PC-3 (cell line): ENCODE data around the gene HOXC11. TPM values are rescaled to one million over a fixed set of nuclear protein-coding genes. Genes with fewer than 3 reads are reported as not detected.

Experiments
- ATAC-seq: fragments of 200-7000 bp; cut with Tn5 transposase; 2 replicates; pipeline ENCODE4 v1.9.1; 2020; ENCODE audit warnings: mild to moderate bottlenecking, moderate library complexity
- BruUV-seq: library from RNA; stranded (reverse); fragments of 400-500 nt; replicated peaks from 2 replicates; lab custom pipeline; 2021; lab: Mats Ljungman, UMichigan
- CTCF ChIA-PET: fragments of 300-600 bp; sonication (Branson Sonifier 250); formaldehyde crosslinking; loops from one replicate; lab custom pipeline; 2022; ENCODE audit warnings: antibody characterized with exemption; lab: Charles Lee
- POLR2A ChIA-PET: fragments of 300-600 bp; sonication (Branson Sonifier 250); formaldehyde crosslinking; loops from one replicate; lab custom pipeline; 2022; ENCODE audit warnings: antibody characterized with exemption; ENCODE audit not compliant: unreplicated experiment; lab: Charles Lee
- DNase-seq: peaks from one replicate; pipeline ENCODE4 v3.0.0-alpha.2; 2015
- H2AFZ ChIP-seq: fragments of 300-600 bp; sonication (generic); 2 replicates; pipeline ENCODE4 v1.6.0; 2016; ENCODE audit warnings: antibody characterized with exemption, low read length
- H3F3A ChIP-seq: fragments of 300-600 bp; sonication (generic); one replicate; pipeline ENCODE4 v1.6.0; 2017; ENCODE audit warnings: antibody characterized with exemption, low read length, control low read depth, mild to moderate bottlenecking; ENCODE audit not compliant: unreplicated experiment
- H3K27ac ChIP-seq: fragments of 300-600 bp; sonication (generic); 2 replicates; pipeline ENCODE4 v1.5.1; 2016; ENCODE audit warnings: mild to moderate bottlenecking, low read length
- H3K27me3 ChIP-seq: fragments of 300-600 bp; sonication (generic); 2 replicates; pipeline ENCODE4 v1.6.1; 2016; ENCODE audit warnings: low read length, mixed read lengths
- H3K36me3 ChIP-seq: fragments of 300-600 bp; sonication (generic); 2 replicates; pipeline ENCODE4 v1.6.1; 2016; ENCODE audit warnings: low read depth, mixed run types, low read length, mixed read lengths
- H3K4me1 ChIP-seq: fragments of 300-600 bp; sonication (generic); 2 replicates; pipeline ENCODE4 v1.5.1; 2016; ENCODE audit warnings: low read length; ENCODE audit not compliant: insufficient read depth
- H3K4me2 ChIP-seq: fragments of 300-600 bp; sonication (generic); 2 replicates; pipeline ENCODE4 v1.6.0; 2016; ENCODE audit warnings: low read length
- H3K4me3 ChIP-seq: fragments of 300-600 bp; sonication (generic); 2 replicates; pipeline ENCODE4 v1.5.1; 2016; ENCODE audit warnings: mild to moderate bottlenecking, low read length, mixed read lengths
- H3K79me2 ChIP-seq: fragments of 300-600 bp; sonication (generic); 2 replicates; pipeline ENCODE4 v1.6.1; 2017; ENCODE audit warnings: low read length, mixed read lengths
- H3K9ac ChIP-seq: fragments of 300-600 bp; sonication (generic); 2 replicates; pipeline ENCODE4 v1.6.0; 2016; ENCODE audit warnings: mild to moderate bottlenecking, low read length
- H3K9me2 ChIP-seq: fragments of 300-600 bp; sonication (generic); replicated peaks from 2 replicates; pipeline ENCODE4 v1.6.1; 2016; ENCODE audit warnings: mixed run types, low read length, mixed read lengths
- H3K9me3 ChIP-seq: fragments of 300-600 bp; sonication (generic); 2 replicates; pipeline ENCODE4 v1.6.1; 2016; ENCODE audit warnings: low read length, mixed read lengths
- H4K20me1 ChIP-seq: fragments of 300-600 bp; sonication (generic); 2 replicates; pipeline ENCODE4 v1.6.1; 2016; ENCODE audit warnings: low read length, mixed read lengths
- CTCF ChIP-seq: fragments of 300-600 bp; sonication (generic); conservative IDR thresholded peaks from 2 replicates; pipeline ENCODE4 v1.5.1; 2017; ENCODE audit warnings: antibody characterized with exemption, low read depth, mild to moderate bottlenecking, low read length
- EZH2 ChIP-seq: fragments of 300-600 bp; sonication (generic); IDR thresholded peaks from one replicate; pipeline ENCODE4 v1.6.1; 2017; ENCODE audit warnings: antibody characterized with exemption, mild to moderate bottlenecking, low read length; ENCODE audit not compliant: unreplicated experiment
- EZH2phosphoT487 ChIP-seq: fragments of 300-600 bp; sonication (generic); IDR thresholded peaks from 2 replicates; pipeline ENCODE4 v1.6.1; 2018; ENCODE audit warnings: mild to moderate bottlenecking, antibody characterized with exemption, low read length, borderline replicate concordance
- intact Hi-C: fragments of 100-400 bp; cut with micrococcal nuclease; formaldehyde crosslinking; loops from 2 replicates; pipeline ENCODE4 v1.9.0; 2023
- total RNA-seq: library from RNA; depleted of rRNA; stranded (reverse); fragments of >200 nt; gene quantifications from 2 replicates; pipeline ENCODE4 v1.2.3, GENCODE V29; 2014

The HOXC11 gene
- total RNA-seq, 1 experiment from 2014 or later = 0.84 TPM

GRCh38 chr12:54007538-54008259, 34.8 kb downstream of the HOXC11 start:
- peak overlapping the region; percentile 47; the same call in 1 of the 2 replicates for H3K4me2 ChIP-seq
- ChIA-PET POLR2A (interaction anchor here (0.5 kb wide), 1 partner anchor 184 kb away, joined by 14 read pairs; no protein-coding TSS in a partner anchor), CTCF (interaction anchor here (0.6 to 1.1 kb wide), 2 partner anchors 10 to 194 kb away, joined by 3 read pairs; no protein-coding TSS in a partner anchor)
- H4K20me1 ChIP-seq = no peaks in the 10 kb centered on the region
- no peaks in the 10 kb centered on the region for H3F3A ChIP-seq
- no peak for ATAC-seq
- H3K79me2 ChIP-seq = peaks cover 24% of the 10 kb centered on the region
- H3K9me3 ChIP-seq = no peaks in the 10 kb centered on the region
- no TSS peak for BruUV-seq
- no peak for TF ChIP-seq EZH2
- no peak for TF ChIP-seq CTCF
- TF ChIP-seq EZH2phosphoT487 = no peak
- H3K36me3 ChIP-seq = no peaks in the 10 kb centered on the region
- H3K9me2 ChIP-seq = no peaks in the 10 kb centered on the region
- H3K27ac ChIP-seq = no peak overlapping the region
- H3K9ac ChIP-seq = no peak overlapping the region
- no peak overlapping the region for H3K4me3 ChIP-seq
- intact Hi-C loops = no loop called here
- H3K4me1 ChIP-seq = peaks cover 38% of the 10 kb centered on the region
- no peak for DNase-seq
- no peak overlapping the region for H2AFZ ChIP-seq
- H3K27me3 ChIP-seq = no peaks in the 10 kb centered on the region

GRCh38 chr12:54008260-54008552, 35.3 kb downstream of the HOXC11 start:
- Histone ChIP-seq H3K4me3 (peak overlapping the region; percentile 78), H3F3A (no peaks in the 10 kb centered on the region), H3K9me3 (no peaks in the 10 kb centered on the region), H3K9ac (no peak overlapping the region), H3K27me3 (no peaks in the 10 kb centered on the region), H4K20me1 (no peaks in the 10 kb centered on the region), H3K4me1 (peaks cover 43% of the 10 kb centered on the region), H3K27ac (no peak overlapping the region), H3K9me2 (no peaks in the 10 kb centered on the region), H2AFZ (no peak overlapping the region), H3K36me3 (no peaks in the 10 kb centered on the region), H3K79me2 (peaks cover 24% of the 10 kb centered on the region), H3K4me2 (peak overlapping the region; percentile 47)
- no peak for DNase-seq
- TF ChIP-seq EZH2 (no peak), EZH2phosphoT487 (no peak), CTCF (no peak)
- ATAC-seq = no peak
- ChIA-PET POLR2A (no interaction called here), CTCF (interaction anchor here (0.6 to 1.2 kb wide), 2 partner anchors 9 to 193 kb away, joined by 3 to 21 read pairs; no protein-coding TSS in a partner anchor)
- no TSS peak for BruUV-seq
- intact Hi-C loops = no loop called here
